Activated CD4-positive, alpha-beta T cell treated with anti-CD3 and anti-CD28 coated beads, Interleukin-2, amount 10 ng/mL, durations not matched to agents 24 days and 14 days (primary cell): Measurements from ENCODE around the gene IAPP. TPM values are rescaled to one million over a fixed set of nuclear protein-coding genes. Genes with fewer than 3 reads are reported as not detected.

Experiments used
- DNase-seq: peaks from one replicate; pipeline ENCODE4 v3.0.0; 2022
- H3K27ac Mint-ChIP-seq: one replicate; pipeline ENCODE4 v1.8.0; 2022; ENCODE audit warnings: mild to moderate bottlenecking, mixed read lengths
- H3K27me3 Mint-ChIP-seq: one replicate; pipeline ENCODE4 v1.8.0; 2022; ENCODE audit warnings: mixed read lengths
- H3K36me3 Mint-ChIP-seq: one replicate; pipeline ENCODE4 v1.8.0; 2022; ENCODE audit warnings: low read depth, mild to moderate bottlenecking, mixed read lengths
- H3K4me1 Mint-ChIP-seq: one replicate; pipeline ENCODE4 v1.8.0; 2021; ENCODE audit warnings: mixed read lengths
- H3K4me3 Mint-ChIP-seq: one replicate; pipeline ENCODE4 v1.8.0; 2022; ENCODE audit warnings: mild to moderate bottlenecking, moderate library complexity, mixed read lengths
- H3K9me3 Mint-ChIP-seq: one replicate; pipeline ENCODE4 v1.8.0; 2021; ENCODE audit warnings: mixed read lengths
- intact Hi-C: fragments of 100-400 bp; cut with micrococcal nuclease; formaldehyde crosslinking; loops from one replicate; pipeline ENCODE4 v1.15.1; 2023
- total RNA-seq: library from RNA; stranded (reverse); gene quantifications from 2 replicates; pipeline ENCODE4 v1.2.3, GENCODE V29; 2022

IAPP gene
- not detected in 2 replicates for total RNA-seq

- no peak for DNase-seq
- H3K27ac Mint-ChIP-seq: no peak within 1 kb of the TSS
- intact Hi-C loops: no loop called here
- peaks cover 13% of the 10 kb centered on the region for H3K27me3 Mint-ChIP-seq
- H3K4me3 Mint-ChIP-seq: no peak within 1 kb of the TSS
- H3K9me3 Mint-ChIP-seq: no peaks in the 10 kb centered on the region
- no peaks in the 10 kb centered on the region for H3K36me3 Mint-ChIP-seq
- H3K4me1 Mint-ChIP-seq: peaks cover 4% of the 10 kb centered on the region
Measured at GRCh38 chr12:21372602-21373001, at the start of gene IAPP. IAPP (plus strand) TSS chr12:21372902; CDS start chr12:21373352, 450 bp downstream.

- DNase-seq: no peak
- no peaks in the 10 kb centered on the region for H3K4me1 Mint-ChIP-seq
- H3K4me3 Mint-ChIP-seq: no peak overlapping the region
- H3K27ac Mint-ChIP-seq: no peak overlapping the region
- H3K27me3 Mint-ChIP-seq: no peaks in the 10 kb centered on the region
- no peaks in the 10 kb centered on the region for H3K36me3 Mint-ChIP-seq
- H3K9me3 Mint-ChIP-seq: peaks cover 8% of the 10 kb centered on the region
- intact Hi-C loops: no loop called here
Measured at GRCh38 chr12:21323736-21324135, 49.0 kb upstream of the IAPP start.

GRCh38 chr12:21324551-21324950 is 48.2 kb upstream of the IAPP start:
- H3K4me1 Mint-ChIP-seq: no peaks in the 10 kb centered on the region
- intact Hi-C loops: no loop called here
- peaks cover 8% of the 10 kb centered on the region for H3K9me3 Mint-ChIP-seq
- H3K4me3 Mint-ChIP-seq: no peak overlapping the region
- no peaks in the 10 kb centered on the region for H3K27me3 Mint-ChIP-seq
- no peaks in the 10 kb centered on the region for H3K36me3 Mint-ChIP-seq
- DNase-seq: no peak
- no peak overlapping the region for H3K27ac Mint-ChIP-seq

- DNase-seq: no peak
- Mint-ChIP-seq H3K27me3 (no peaks in the 10 kb centered on the region), H3K27ac (no peak overlapping the region), H3K36me3 (no peaks in the 10 kb centered on the region), H3K4me1 (no peaks in the 10 kb centered on the region), H3K9me3 (peaks cover 12% of the 10 kb centered on the region), H3K4me3 (no peak overlapping the region)
- intact Hi-C loops: no loop called here
Measured at GRCh38 chr12:21328578-21328977, 44.1 kb upstream of the IAPP start.

- Mint-ChIP-seq H3K36me3 (no peaks in the 10 kb centered on the region), H3K27me3 (peaks cover 1% of the 10 kb centered on the region), H3K4me1 (no peaks in the 10 kb centered on the region), H3K9me3 (peaks cover 12% of the 10 kb centered on the region), H3K4me3 (no peak overlapping the region), H3K27ac (no peak overlapping the region)
- no peak for DNase-seq
- intact Hi-C loops: no loop called here
Measured at GRCh38 chr12:21330682-21331253, 41.9 kb upstream of the IAPP start.

GRCh38 chr12:21334771-21335325 is 37.9 kb upstream of the IAPP start, which contains the start of gene SLCO1A2:
SLCO1A2 (minus strand) TSS chr12:21334917; CDS start chr12:21334647, 270 bp downstream.
- Mint-ChIP-seq H3K9me3 (peaks cover 4% of the 10 kb centered on the region), H3K27ac (no peak within 1 kb of the TSS), H3K4me1 (no peaks in the 10 kb centered on the region), H3K27me3 (peaks cover 1% of the 10 kb centered on the region), H3K36me3 (no peaks in the 10 kb centered on the region), H3K4me3 (no peak within 1 kb of the TSS)
- DNase-seq: no peak
- intact Hi-C loops: no loop called here

- intact Hi-C loops: no loop called here
- no peak overlapping the region for H3K4me3 Mint-ChIP-seq
- no peaks in the 10 kb centered on the region for H3K9me3 Mint-ChIP-seq
- H3K27me3 Mint-ChIP-seq: peaks cover 1% of the 10 kb centered on the region
- H3K4me1 Mint-ChIP-seq: no peaks in the 10 kb centered on the region
- no peak for DNase-seq
- H3K36me3 Mint-ChIP-seq: no peaks in the 10 kb centered on the region
- no peak overlapping the region for H3K27ac Mint-ChIP-seq
Measured at GRCh38 chr12:21336656-21337055, 36.0 kb upstream of the IAPP start.

GRCh38 chr12:21337453-21337852 is 35.2 kb upstream of the IAPP start:
- intact Hi-C loops: no loop called here
- Mint-ChIP-seq H3K9me3 (no peaks in the 10 kb centered on the region), H3K36me3 (no peaks in the 10 kb centered on the region), H3K27ac (no peak overlapping the region), H3K4me1 (no peaks in the 10 kb centered on the region), H3K27me3 (peaks cover 1% of the 10 kb centered on the region), H3K4me3 (no peak overlapping the region)
- DNase-seq: no peak

- no peaks in the 10 kb centered on the region for H3K9me3 Mint-ChIP-seq
- intact Hi-C loops: no loop called here
- no peak overlapping the region for H3K27ac Mint-ChIP-seq
- H3K36me3 Mint-ChIP-seq: no peaks in the 10 kb centered on the region
- H3K4me1 Mint-ChIP-seq: no peaks in the 10 kb centered on the region
- no peak overlapping the region for H3K4me3 Mint-ChIP-seq
- H3K27me3 Mint-ChIP-seq: peaks cover 3% of the 10 kb centered on the region
- no peak for DNase-seq
Measured at GRCh38 chr12:21337959-21338744, 34.5 kb upstream of the IAPP start.

- Mint-ChIP-seq H3K36me3 (no peaks in the 10 kb centered on the region), H3K27ac (no peak overlapping the region), H3K4me3 (no peak overlapping the region), H3K4me1 (no peaks in the 10 kb centered on the region), H3K9me3 (no peaks in the 10 kb centered on the region), H3K27me3 (peaks cover 3% of the 10 kb centered on the region)
- intact Hi-C loops: no loop called here
- no peak for DNase-seq
Measured at GRCh38 chr12:21339921-21340320, 32.8 kb upstream of the IAPP start.

GRCh38 chr12:21340403-21340802 is 32.3 kb upstream of the IAPP start:
- Mint-ChIP-seq H3K27ac (no peak overlapping the region), H3K27me3 (peaks cover 1% of the 10 kb centered on the region), H3K4me3 (no peak overlapping the region), H3K36me3 (no peaks in the 10 kb centered on the region), H3K4me1 (no peaks in the 10 kb centered on the region), H3K9me3 (no peaks in the 10 kb centered on the region)
- intact Hi-C loops: no loop called here
- DNase-seq: no peak

- H3K4me1 Mint-ChIP-seq: no peaks in the 10 kb centered on the region
- intact Hi-C loops: no loop called here
- no peaks in the 10 kb centered on the region for H3K36me3 Mint-ChIP-seq
- peaks cover 1% of the 10 kb centered on the region for H3K27me3 Mint-ChIP-seq
- no peak overlapping the region for H3K27ac Mint-ChIP-seq
- no peak for DNase-seq
- no peak overlapping the region for H3K4me3 Mint-ChIP-seq
- H3K9me3 Mint-ChIP-seq: no peaks in the 10 kb centered on the region
Measured at GRCh38 chr12:21341769-21342168, 30.9 kb upstream of the IAPP start.

- intact Hi-C loops: no loop called here
- Mint-ChIP-seq H3K4me3 (no peak overlapping the region), H3K27ac (no peak overlapping the region), H3K4me1 (no peaks in the 10 kb centered on the region), H3K27me3 (peaks cover 1% of the 10 kb centered on the region), H3K36me3 (no peaks in the 10 kb centered on the region), H3K9me3 (no peaks in the 10 kb centered on the region)
- no peak for DNase-seq
Measured at GRCh38 chr12:21343636-21344035, 29.1 kb upstream of the IAPP start.

- no peaks in the 10 kb centered on the region for H3K9me3 Mint-ChIP-seq
- H3K4me3 Mint-ChIP-seq: no peak overlapping the region
- H3K27ac Mint-ChIP-seq: no peak overlapping the region
- no peaks in the 10 kb centered on the region for H3K4me1 Mint-ChIP-seq
- no peak for DNase-seq
- intact Hi-C loops: no loop called here
- H3K27me3 Mint-ChIP-seq: peaks cover 1% of the 10 kb centered on the region
- no peaks in the 10 kb centered on the region for H3K36me3 Mint-ChIP-seq
Measured at GRCh38 chr12:21346542-21347205, 26.0 kb upstream of the IAPP start.
